ENCODE data around the gene CFAP251. TPM values are rescaled to one million over a fixed set of nuclear protein-coding genes. Genes with fewer than 3 reads are reported as not detected.

CFAP251 gene
- total and polyA plus RNA-seq, 2 of the 8 experiments (the other 6 are each of a cell fraction or from before 2014, with no cell fraction given), result 1.8 to 2.9 TPM

DNA sequence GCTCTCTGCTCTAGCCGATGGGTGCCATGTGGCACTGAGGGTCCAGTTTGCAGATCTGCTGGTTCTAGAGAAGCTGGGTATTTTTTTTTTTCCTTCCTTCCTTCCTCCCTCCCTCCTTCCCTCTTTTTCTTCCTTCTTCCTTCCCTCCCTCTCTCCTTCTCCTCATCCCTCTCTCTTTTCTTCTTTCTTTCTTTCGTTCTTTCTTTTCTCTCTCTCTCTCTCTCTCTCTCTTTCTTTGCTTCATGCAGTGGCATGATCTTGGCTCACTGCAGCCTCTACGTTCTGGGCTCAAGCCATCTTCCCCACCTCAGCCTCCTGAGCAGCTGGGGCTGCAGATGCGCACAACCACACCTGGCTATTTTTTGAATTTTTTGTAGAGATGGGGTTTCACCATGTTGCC, 100.5 kb downstream of the CFAP251 start (continued):
- no peak for TF ChIP-seq TBP (IDR thresholded peaks at IDR 0.05; ENCODE audit: low read depth, low read length)
- TF ChIP-seq CEBPB (IDR thresholded peaks at IDR 0.05; ENCODE audit: low read depth, low read length), result no peak
- no peak for TF ChIP-seq POU5F1 (IDR thresholded peaks at IDR 0.05; ENCODE audit: low read depth, low read length)
- no peak for TF ChIP-seq EP300 (IDR thresholded peaks at IDR 0.05; ENCODE audit: borderline replicate concordance in 1 of 2, low read depth in 2 of 2, low read length in 2 of 2)
- TF ChIP-seq BRCA1 (IDR thresholded peaks at IDR 0.05; ENCODE audit: low read depth, low read length), result no peak

All from H1 (cell line).